Mesendoderm (in vitro differentiated cells): ENCODE measurements around the gene AJM1.
A peak's percentile ranks its signal among the peaks of the same experiment; 100 is the strongest.

Experiments
- DNase-seq: peaks from one replicate; pipeline ENCODE4 v3.0.0; 2013
- H2AK5ac ChIP-seq: 2 replicates; pipeline ENCODE4 v1.6.1; 2013; ENCODE audit warnings: low read length, inconsistent platforms
- H2BK120ac ChIP-seq: 2 replicates; pipeline ENCODE4 v1.6.1; 2013; ENCODE audit warnings: low read depth, mild to moderate bottlenecking, low read length, moderate library complexity, mixed read lengths
- H2BK15ac ChIP-seq: replicated peaks from 2 replicates; pipeline ENCODE4 v1.6.1; 2013; ENCODE audit warnings: low read depth, mild to moderate bottlenecking, moderate library complexity
- H2BK5ac ChIP-seq: 2 replicates; pipeline ENCODE4 v1.6.1; 2013; ENCODE audit warnings: low read length, inconsistent platforms
- H3K18ac ChIP-seq: 2 replicates; pipeline ENCODE4 v1.6.1; 2013; ENCODE audit warnings: mild to moderate bottlenecking, low read length, mixed read lengths
- H3K23ac ChIP-seq: one replicate; pipeline ENCODE4 v1.6.1; 2013; ENCODE audit warnings: low read length
- H3K27ac ChIP-seq: 2 replicates; pipeline ENCODE4 v1.5.1; 2013; ENCODE audit warnings: low read depth, mild to moderate bottlenecking, inconsistent platforms, low read length, moderate library complexity
- H3K27me3 ChIP-seq: 2 replicates; pipeline ENCODE4 v1.6.1; 2013; ENCODE audit warnings: low read length, control low read depth, mild to moderate bottlenecking, inconsistent platforms; ENCODE audit not compliant: insufficient read depth, poor library complexity
- H3K36me3 ChIP-seq: 2 replicates; pipeline ENCODE4 v1.6.1; 2013; ENCODE audit warnings: low read length, inconsistent platforms; ENCODE audit not compliant: control insufficient read depth, insufficient read depth
- H3K4ac ChIP-seq: one replicate; pipeline ENCODE4 v1.6.1; 2013; ENCODE audit warnings: low read depth, mild to moderate bottlenecking, low read length, moderate library complexity
- H3K4me1 ChIP-seq: 2 replicates; pipeline ENCODE4 v1.6.1; 2013; ENCODE audit warnings: low read depth, low read length, inconsistent platforms; ENCODE audit not compliant: control insufficient read depth
- H3K4me2 ChIP-seq: 2 replicates; pipeline ENCODE4 v1.6.1; 2013; ENCODE audit warnings: low read length
- H3K4me3 ChIP-seq: 2 replicates; pipeline ENCODE4 v1.5.1; 2013; ENCODE audit warnings: mild to moderate bottlenecking, low read length
- H3K56ac ChIP-seq: one replicate; pipeline ENCODE4 v1.6.1; 2013; ENCODE audit warnings: low read length
- H3K79me1 ChIP-seq: 2 replicates; pipeline ENCODE4 v1.6.1; 2013; ENCODE audit warnings: low read length, inconsistent platforms
- H3K79me2 ChIP-seq: 2 replicates; pipeline ENCODE4 v1.6.1; 2013; ENCODE audit warnings: mild to moderate bottlenecking, low read length; ENCODE audit not compliant: control insufficient read depth, insufficient read depth
- H3K9ac ChIP-seq: 2 replicates; pipeline ENCODE4 v1.6.1; 2013; ENCODE audit warnings: low read length, inconsistent platforms
- H4K5ac ChIP-seq: one replicate; pipeline ENCODE4 v1.6.1; 2013; ENCODE audit warnings: low read length
- H4K8ac ChIP-seq: one replicate; pipeline ENCODE4 v1.6.1; 2013; ENCODE audit warnings: low read depth, mild to moderate bottlenecking, control low read depth, low read length, moderate library complexity
- WGBS: extraction: QIAGEN DNeasy Blood & Tissue Kit; methylation state at CpG from one replicate; pipeline ENCODE4 v1.1.7; 2013; ENCODE audit warnings: low lambda C conversion rate, missing lambda C conversion rate; ENCODE audit not compliant: insufficient coverage; ENCODE audit errors: extremely low coverage; 5-methylcytosine and 5-hydroxymethylcytosine counted together

The AJM1 gene

GRCh38 chr9:136854113-136854841, 12.0 kb downstream of the AJM1 start:
- Histone ChIP-seq H2BK5ac (no peak overlapping the region), H3K36me3 (no peaks in the 10 kb centered on the region), H2AK5ac (no peak overlapping the region), H3K79me1 (no peaks in the 10 kb centered on the region), H3K4me3 (no peak overlapping the region), H2BK120ac (no peak overlapping the region), H4K5ac (no peak overlapping the region), H3K18ac (no peak overlapping the region), H3K23ac (no peak overlapping the region), H3K56ac (no peak overlapping the region), H3K27ac (no peak overlapping the region), H3K9ac (no peak overlapping the region), H3K79me2 (no peaks in the 10 kb centered on the region), H3K4me1 (no peaks in the 10 kb centered on the region), H3K4ac (no peak overlapping the region), H3K27me3 (no peaks in the 10 kb centered on the region), H2BK15ac (no peak overlapping the region), H4K8ac (no peak overlapping the region), H3K4me2 (no peak overlapping the region)
- DNase-seq = no peak
- WGBS = no CpG with 5 or more reads among the region's 30 CpGs

GRCh38 chr9:136854842-136855460, 12.7 kb downstream of the AJM1 start:
- Histone ChIP-seq H3K56ac (no peak overlapping the region), H2BK120ac (no peak overlapping the region), H4K5ac (no peak overlapping the region), H3K18ac (no peak overlapping the region), H2BK5ac (no peak overlapping the region), H3K4me2 (no peak overlapping the region), H3K4ac (no peak overlapping the region), H3K4me3 (no peak overlapping the region), H2BK15ac (no peak overlapping the region), H3K79me2 (no peaks in the 10 kb centered on the region), H3K27ac (no peak overlapping the region), H3K4me1 (no peaks in the 10 kb centered on the region), H2AK5ac (no peak overlapping the region), H4K8ac (no peak overlapping the region), H3K9ac (no peak overlapping the region), H3K23ac (no peak overlapping the region), H3K36me3 (no peaks in the 10 kb centered on the region), H3K79me1 (no peaks in the 10 kb centered on the region), H3K27me3 (no peaks in the 10 kb centered on the region)
- DNase-seq = no peak
- WGBS = no CpG with 5 or more reads among the region's 23 CpGs

- no peaks in the 10 kb centered on the region for H3K4me1 ChIP-seq
- no peak overlapping the region for H2AK5ac ChIP-seq
- H3K27ac ChIP-seq = no peak overlapping the region
- H3K56ac ChIP-seq = peak overlapping the region; percentile 25
- no CpG with 5 or more reads among the region's 26 CpGs for WGBS
- no peak overlapping the region for H3K4me3 ChIP-seq
- H2BK15ac ChIP-seq = no peak overlapping the region
- no peak overlapping the region for H3K4me2 ChIP-seq
- H3K27me3 ChIP-seq = no peaks in the 10 kb centered on the region
- H3K79me1 ChIP-seq = no peaks in the 10 kb centered on the region
- no peaks in the 10 kb centered on the region for H3K36me3 ChIP-seq
- no peak overlapping the region for H4K5ac ChIP-seq
- DNase-seq = no peak
- H3K18ac ChIP-seq = no peak overlapping the region
- H3K23ac ChIP-seq = no peak overlapping the region
- H2BK5ac ChIP-seq = no peak overlapping the region
- no peaks in the 10 kb centered on the region for H3K79me2 ChIP-seq
- no peak overlapping the region for H3K9ac ChIP-seq
- no peak overlapping the region for H2BK120ac ChIP-seq
- H4K8ac ChIP-seq = no peak overlapping the region
- H3K4ac ChIP-seq = no peak overlapping the region
Observed at GRCh38 chr9:136855461-136856078, 13.3 kb downstream of the AJM1 start.

GRCh38 chr9:136856079-136856476, 13.8 kb downstream of the AJM1 start:
- H4K5ac ChIP-seq = no peak overlapping the region
- no peak overlapping the region for H4K8ac ChIP-seq
- DNase-seq = no peak
- no peaks in the 10 kb centered on the region for H3K36me3 ChIP-seq
- no peak overlapping the region for H2BK120ac ChIP-seq
- no peaks in the 10 kb centered on the region for H3K4me1 ChIP-seq
- no peaks in the 10 kb centered on the region for H3K79me1 ChIP-seq
- H3K56ac ChIP-seq = peak overlapping the region; percentile 25
- H3K9ac ChIP-seq = no peak overlapping the region
- H3K23ac ChIP-seq = no peak overlapping the region
- H2AK5ac ChIP-seq = no peak overlapping the region
- H3K4me2 ChIP-seq = no peak overlapping the region
- WGBS = no CpG with 5 or more reads among the region's 15 CpGs
- no peak overlapping the region for H2BK5ac ChIP-seq
- no peak overlapping the region for H3K4me3 ChIP-seq
- no peak overlapping the region for H3K4ac ChIP-seq
- H2BK15ac ChIP-seq = no peak overlapping the region
- no peak overlapping the region for H3K27ac ChIP-seq
- no peak overlapping the region for H3K18ac ChIP-seq
- H3K79me2 ChIP-seq = no peaks in the 10 kb centered on the region
- no peaks in the 10 kb centered on the region for H3K27me3 ChIP-seq

- no peak overlapping the region for H2BK5ac ChIP-seq
- DNase-seq = no peak
- H3K9ac ChIP-seq = no peak overlapping the region
- no CpG with 5 or more reads among the region's 14 CpGs for WGBS
- no peak overlapping the region for H3K18ac ChIP-seq
- no peak overlapping the region for H2BK15ac ChIP-seq
- no peaks in the 10 kb centered on the region for H3K79me1 ChIP-seq
- no peak overlapping the region for H3K23ac ChIP-seq
- no peaks in the 10 kb centered on the region for H3K27me3 ChIP-seq
- H4K8ac ChIP-seq = no peak overlapping the region
- H3K4me2 ChIP-seq = no peak overlapping the region
- H4K5ac ChIP-seq = no peak overlapping the region
- no peak overlapping the region for H3K27ac ChIP-seq
- no peaks in the 10 kb centered on the region for H3K36me3 ChIP-seq
- no peaks in the 10 kb centered on the region for H3K4me1 ChIP-seq
- no peak overlapping the region for H3K4me3 ChIP-seq
- no peak overlapping the region for H2BK120ac ChIP-seq
- no peak overlapping the region for H3K4ac ChIP-seq
- H2AK5ac ChIP-seq = no peak overlapping the region
- no peaks in the 10 kb centered on the region for H3K79me2 ChIP-seq
- H3K56ac ChIP-seq = no peak overlapping the region
Observed at GRCh38 chr9:136856541-136857141, 14.4 kb downstream of the AJM1 start.
